ENCODE measurements around the gene PSME1. TPM values are rescaled to one million over a fixed set of nuclear protein-coding genes. Genes with fewer than 3 reads are reported as not detected.

The PSME1 gene
- total and polyA plus RNA-seq, 2 of the 13 experiments (the other 11 are each of a cell fraction or from before 2014, with no cell fraction given) = 159 to 608 TPM

DNA sequence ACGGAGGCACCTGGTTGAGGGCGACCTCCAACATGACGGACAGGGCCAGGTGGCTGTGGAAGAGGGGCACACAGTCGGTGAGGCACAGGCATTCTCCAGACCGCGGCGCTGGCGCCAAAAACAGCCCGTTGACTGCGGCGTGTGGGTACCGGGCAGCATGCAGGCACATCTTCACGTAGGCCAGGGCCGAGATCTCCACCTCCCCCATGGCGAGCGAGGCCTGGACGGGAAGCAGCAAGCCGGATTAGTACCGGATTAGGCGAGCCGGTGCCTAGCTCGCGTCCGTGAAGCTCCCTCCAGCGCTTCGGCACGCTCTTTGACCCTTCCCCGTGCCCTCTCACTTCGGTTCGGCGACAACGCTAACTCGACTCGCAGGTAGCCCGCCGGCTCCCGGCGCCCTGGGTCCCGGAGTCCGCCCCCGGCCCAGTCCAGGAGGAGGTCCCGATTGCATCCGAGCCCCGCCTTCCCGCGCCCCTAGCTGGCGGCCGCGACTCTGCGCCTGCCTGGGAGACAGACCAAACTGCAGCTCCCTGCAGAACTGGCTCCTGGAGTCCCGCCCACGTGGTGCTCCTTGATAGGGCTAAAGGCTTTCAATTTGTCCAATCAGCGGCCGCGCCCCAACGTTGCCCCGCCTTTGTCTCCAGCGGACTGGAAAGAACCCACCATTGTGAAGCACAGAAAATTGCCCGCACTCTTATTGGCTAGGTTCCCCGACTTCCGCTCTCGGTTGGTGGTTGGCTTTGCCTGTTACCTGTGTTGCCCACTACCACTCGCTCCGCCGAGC is 5.3 kb downstream of the PSME1 start, which contains the start of gene EMC9 (continued):
- no peak for TF ChIP-seq ZNF274 (CRISPR knock-in tag; IDR thresholded peaks at IDR 0.05)
- peak; percentile 93; the same call in 1 of the 2 replicates for TF ChIP-seq ZBTB20 (CRISPR knock-in tag; IDR thresholded peaks at IDR 0.05; ENCODE audit: borderline replicate concordance, low read depth)
- TF ChIP-seq MIER3 (CRISPR knock-in tag; IDR thresholded peaks at IDR 0.05; ENCODE audit: borderline replicate concordance) = peak; percentile 88; the same call in 1 of the 2 replicates
- TF ChIP-seq ATF1 (CRISPR knock-in tag; IDR thresholded peaks at IDR 0.05) = no peak
- TF ChIP-seq KDM3A (CRISPR knock-in tag; IDR thresholded peaks at IDR 0.05; ENCODE audit: low read depth) = peak; percentile 91
- 0 out of 2 replicates have a peak, but pooled peaks have one; percentile 18 for TF ChIP-seq TBX3 (IDR thresholded peaks at IDR 0.05; ENCODE audit: borderline replicate concordance)
- TF ChIP-seq ZFYVE20 (CRISPR knock-in tag; IDR thresholded peaks at IDR 0.05; ENCODE audit: borderline replicate concordance, low read depth) = 0 out of 2 replicates have a peak, but pooled peaks have one; percentile 31
- TF ChIP-seq ZBTB8A (CRISPR knock-in tag; IDR thresholded peaks at IDR 0.05; ENCODE audit: borderline replicate concordance, low read depth) = no peak
- TF ChIP-seq ZNF547 (CRISPR knock-in tag; IDR thresholded peaks at IDR 0.05) = peak; percentile 95; the same call in 1 of the 2 replicates
- TF ChIP-seq, protein P1, sequence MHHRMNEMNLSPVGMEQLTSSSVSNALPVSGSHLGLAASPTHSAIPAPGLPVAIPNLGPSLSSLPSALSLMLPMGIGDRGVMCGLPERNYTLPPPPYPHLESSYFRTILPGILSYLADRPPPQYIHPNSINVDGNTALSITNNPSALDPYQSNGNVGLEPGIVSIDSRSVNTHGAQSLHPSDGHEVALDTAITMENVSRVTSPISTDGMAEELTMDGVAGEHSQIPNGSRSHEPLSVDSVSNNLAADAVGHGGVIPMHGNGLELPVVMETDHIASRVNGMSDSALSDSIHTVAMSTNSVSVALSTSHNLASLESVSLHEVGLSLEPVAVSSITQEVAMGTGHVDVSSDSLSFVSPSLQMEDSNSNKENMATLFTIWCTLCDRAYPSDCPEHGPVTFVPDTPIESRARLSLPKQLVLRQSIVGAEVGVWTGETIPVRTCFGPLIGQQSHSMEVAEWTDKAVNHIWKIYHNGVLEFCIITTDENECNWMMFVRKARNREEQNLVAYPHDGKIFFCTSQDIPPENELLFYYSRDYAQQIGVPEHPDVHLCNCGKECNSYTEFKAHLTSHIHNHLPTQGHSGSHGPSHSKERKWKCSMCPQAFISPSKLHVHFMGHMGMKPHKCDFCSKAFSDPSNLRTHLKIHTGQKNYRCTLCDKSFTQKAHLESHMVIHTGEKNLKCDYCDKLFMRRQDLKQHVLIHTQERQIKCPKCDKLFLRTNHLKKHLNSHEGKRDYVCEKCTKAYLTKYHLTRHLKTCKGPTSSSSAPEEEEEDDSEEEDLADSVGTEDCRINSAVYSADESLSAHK (CRISPR knock-in tag; IDR thresholded peaks at IDR 0.05; ENCODE audit: borderline replicate concordance) = no peak
- peak; percentile 99 for TF ChIP-seq ZNF512B (CRISPR knock-in tag; IDR thresholded peaks at IDR 0.05; ENCODE audit: borderline replicate concordance)
- peak; percentile 80; the same call in 1 of the 2 replicates for TF ChIP-seq POGZ (CRISPR knock-in tag; IDR thresholded peaks at IDR 0.05)
- TF ChIP-seq, protein P2, sequence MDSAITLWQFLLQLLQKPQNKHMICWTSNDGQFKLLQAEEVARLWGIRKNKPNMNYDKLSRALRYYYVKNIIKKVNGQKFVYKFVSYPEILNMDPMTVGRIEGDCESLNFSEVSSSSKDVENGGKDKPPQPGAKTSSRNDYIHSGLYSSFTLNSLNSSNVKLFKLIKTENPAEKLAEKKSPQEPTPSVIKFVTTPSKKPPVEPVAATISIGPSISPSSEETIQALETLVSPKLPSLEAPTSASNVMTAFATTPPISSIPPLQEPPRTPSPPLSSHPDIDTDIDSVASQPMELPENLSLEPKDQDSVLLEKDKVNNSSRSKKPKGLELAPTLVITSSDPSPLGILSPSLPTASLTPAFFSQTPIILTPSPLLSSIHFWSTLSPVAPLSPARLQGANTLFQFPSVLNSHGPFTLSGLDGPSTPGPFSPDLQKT (CRISPR knock-in tag; IDR thresholded peaks at IDR 0.05; ENCODE audit: borderline replicate concordance) = no peak; the same call in 1 of the 2 replicates
- TF ChIP-seq PHF20 (CRISPR knock-in tag; IDR thresholded peaks at IDR 0.05) = no peak
- TF ChIP-seq YEATS4 (CRISPR knock-in tag; IDR thresholded peaks at IDR 0.05; ENCODE audit: borderline replicate concordance) = peak; percentile 94
- peak; percentile 84 for TF ChIP-seq ELF3 (CRISPR knock-in tag; IDR thresholded peaks at IDR 0.05)
- no peak; the same call in none of the 2 replicates for TF ChIP-seq FOXJ3 (CRISPR knock-in tag; IDR thresholded peaks at IDR 0.05; ENCODE audit: borderline replicate concordance)
- TF ChIP-seq, protein P3, sequence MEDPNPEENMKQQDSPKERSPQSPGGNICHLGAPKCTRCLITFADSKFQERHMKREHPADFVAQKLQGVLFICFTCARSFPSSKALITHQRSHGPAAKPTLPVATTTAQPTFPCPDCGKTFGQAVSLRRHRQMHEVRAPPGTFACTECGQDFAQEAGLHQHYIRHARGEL (CRISPR knock-in tag; IDR thresholded peaks at IDR 0.05) = peak; percentile 91; the same call in 1 of the 2 replicates
- peak; percentile 1; the same call in 1 of the 2 replicates for TF ChIP-seq ZNF205 (CRISPR knock-in tag; IDR thresholded peaks at IDR 0.05)

All from HepG2 (cell line).